ENCODE results near the gene GNPTAB. TPM values are rescaled to one million over a fixed set of nuclear protein-coding genes. Genes with fewer than 3 reads are reported as not detected.

Gene GNPTAB
- total and polyA plus RNA-seq, 2 of the 13 experiments (the other 11 are each of a cell fraction or from before 2014, with no cell fraction given) = 13.6 to 19.4 TPM

- no peak overlapping the region for H3K9ac ChIP-seq (ENCODE audit: insufficient read depth, low read depth, low read length)
- in situ Hi-C loops (cut with HindIII; ENCODE audit: extremely low pct_ligation_motif_present, low pct_unique_long_range_greater_than_20kb) (no loop called here), intact Hi-C loops (cut with micrococcal nuclease; ENCODE audit: unreplicated experiment) (loop anchor here (5.0 kb wide), 1 partner anchor 35 kb away; no protein-coding TSS in a partner anchor)
- H3K9me3 ChIP-seq (ENCODE audit: low read length) = no peaks in the 10 kb centered on the region
- no peaks in the 10 kb centered on the region for H3K79me2 ChIP-seq (ENCODE audit: insufficient read depth, low read length)
- DNase-seq (ENCODE audit: low spot score) (no peak), FAIRE-seq (peak; percentile 26), ATAC-seq (peak; percentile 64)
- H3K4me2 ChIP-seq (ENCODE audit: low read depth, low read length) = no peak overlapping the region
- H3K27ac ChIP-seq (ENCODE audit: extremely low read length, insufficient read depth, low read length) = no peak overlapping the region
- H3K4me1 ChIP-seq (ENCODE audit: insufficient read depth, low read length) = peaks cover 5% of the 10 kb centered on the region; the same call in 1 of the 2 replicates
- no peaks in the 10 kb centered on the region for H4K20me1 ChIP-seq (ENCODE audit: insufficient read depth, low read length)
- no peak overlapping the region for H2AFZ ChIP-seq (ENCODE audit: low read length)
- POLR2A ChIA-PET = no interaction called here
- no peaks in the 10 kb centered on the region for H3K27me3 ChIP-seq (ENCODE audit: control insufficient read depth in 1 of 2, insufficient read depth in 2 of 2, low read length in 2 of 2)
- TF ChIP-seq SMC3 (IDR thresholded peaks at IDR 0.05; ENCODE audit: low read length) (peak; percentile 22; the same call in 1 of the 2 replicates), CTCF (CRISPR knock-in tag; IDR thresholded peaks at IDR 0.05) (peak; percentile 43), STAG1 (CRISPR knock-in tag; IDR thresholded peaks at IDR 0.05) (0 out of 2 replicates have a peak, but pooled peaks have one; percentile 2), ZNF383 (CRISPR knock-in tag; IDR thresholded peaks at IDR 0.05; ENCODE audit: borderline replicate concordance) (no peak)
- WGBS (ENCODE audit: low lambda C conversion rate) = 86% methylated on average over 6 of the region's 6 CpGs
- no peaks in the 10 kb centered on the region for H3K36me3 ChIP-seq (replicated peaks in 1 of 2; ENCODE audit: control insufficient read depth in 1 of 2, insufficient read depth in 2 of 2, low read length in 2 of 2)
- CTCF ChIA-PET (ENCODE audit: low intra/inter-chr PET ratio, low total read pairs) = no interaction called here
- BruUV-seq (replicated peaks) = no TSS peak
- no peak overlapping the region for H3K4me3 ChIP-seq (replicated peaks in 1 of 3; ENCODE audit: insufficient read depth in 1 of 3, low read depth in 2 of 3, low read length in 3 of 3)
These were observed 38.5 kb downstream of the GNPTAB start for GRCh38 chr12:101792046-101792931.

DNA sequence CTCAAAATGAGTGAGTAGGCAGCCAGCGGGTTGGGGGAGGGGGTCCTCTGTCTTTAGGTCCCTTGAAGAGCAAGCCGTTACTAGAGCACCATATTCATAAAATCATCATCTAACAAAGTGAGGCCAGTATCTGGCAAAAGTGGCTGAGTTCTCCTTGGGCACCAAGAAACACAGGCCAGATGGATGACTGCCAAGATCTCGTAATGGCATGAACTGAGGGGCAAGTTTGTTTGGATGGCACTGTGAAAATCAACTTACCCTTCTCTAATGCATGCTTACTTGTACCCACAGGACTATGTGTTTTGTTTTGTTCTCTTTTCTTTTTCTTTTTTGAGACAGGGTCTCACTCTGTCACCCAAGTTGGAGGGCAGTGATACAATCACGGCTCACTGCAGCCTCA is 41.6 kb downstream of the GNPTAB start:
- ChIA-PET POLR2A (no interaction called here), CTCF (ENCODE audit: low intra/inter-chr PET ratio, low total read pairs) (no interaction called here)
- H3K4me1 ChIP-seq (ENCODE audit: insufficient read depth, low read length) = peaks cover 5% of the 10 kb centered on the region; the same call in 1 of the 2 replicates
- no peak overlapping the region for H3K27ac ChIP-seq (ENCODE audit: extremely low read length, insufficient read depth, low read length)
- no peak for FAIRE-seq
- no peaks in the 10 kb centered on the region for H3K9me3 ChIP-seq (ENCODE audit: low read length)
- H3K27me3 ChIP-seq (ENCODE audit: control insufficient read depth in 1 of 2, insufficient read depth in 2 of 2, low read length in 2 of 2) = no peaks in the 10 kb centered on the region
- H3K4me2 ChIP-seq (ENCODE audit: low read depth, low read length) = no peak overlapping the region
- H2AFZ ChIP-seq (ENCODE audit: low read length) = no peak overlapping the region
- TF ChIP-seq SATB2 (CRISPR knock-in tag; IDR thresholded peaks at IDR 0.05) (no peak), RBM39 (IDR thresholded peaks at IDR 0.05; ENCODE audit: low read depth, low read length, poor library complexity, severe bottlenecking) (no peak), SAP130 (CRISPR knock-in tag; IDR thresholded peaks at IDR 0.05; ENCODE audit: low read depth) (no peak), E2F5 (CRISPR knock-in tag; conservative IDR thresholded peaks at IDR 0.05) (no peak)
- no peaks in the 10 kb centered on the region for H3K79me2 ChIP-seq (ENCODE audit: insufficient read depth, low read length)
- no peak overlapping the region for H3K4me3 ChIP-seq (replicated peaks in 1 of 3; ENCODE audit: insufficient read depth in 1 of 3, low read depth in 2 of 3, low read length in 3 of 3)
- in situ Hi-C loops (cut with HindIII; ENCODE audit: extremely low pct_ligation_motif_present, low pct_unique_long_range_greater_than_20kb) = no loop called here
- intact Hi-C loops (cut with micrococcal nuclease; ENCODE audit: unreplicated experiment) = no loop called here
- no peaks in the 10 kb centered on the region for H4K20me1 ChIP-seq (ENCODE audit: insufficient read depth, low read length)
- no peak overlapping the region for H3K9ac ChIP-seq (ENCODE audit: insufficient read depth, low read depth, low read length)
- no peak for ATAC-seq
- no TSS peak for BruUV-seq (replicated peaks)
- H3K36me3 ChIP-seq (replicated peaks in 1 of 2; ENCODE audit: control insufficient read depth in 1 of 2, insufficient read depth in 2 of 2, low read length in 2 of 2) = peaks cover 0 to under 1% of the 10 kb centered on the region in 2 experiments; a peak in 1 of 5 replicates
- WGBS (ENCODE audit: low lambda C conversion rate) = 100% methylated on average over 4 of the region's 4 CpGs
- no peak for DNase-seq (ENCODE audit: low spot score)
